Trophoblast cell (in vitro differentiated cells and primary cell): ENCODE measurements around the gene CMA1.
"Not testable (repeated sequence)": the region's sequence is repeated elsewhere in the genome, so short reads cannot be mapped to it uniquely, and the experiment has no call there.

Source experiments
- DNase-seq, 2 donors: peaks; one replicate each; pipeline ENCODE4 v3.0.0-alpha.2; 2016
- H2AFZ ChIP-seq: 2 replicates; pipeline ENCODE4 v1.6.1; 2013; ENCODE audit warnings: low read length, moderate library complexity, mild to moderate bottlenecking; ENCODE audit not compliant: insufficient read depth, poor library complexity
- H2AK5ac ChIP-seq: 2 replicates; pipeline ENCODE4 v1.6.1; 2013; ENCODE audit warnings: mild to moderate bottlenecking, low read length
- H2BK120ac ChIP-seq: 2 replicates; pipeline ENCODE4 v1.6.1; 2013; ENCODE audit warnings: low read length, mild to moderate bottlenecking, moderate library complexity; ENCODE audit not compliant: insufficient read depth, poor library complexity
- H2BK12ac ChIP-seq: 2 replicates; pipeline ENCODE4 v1.6.1; 2013; ENCODE audit warnings: mild to moderate bottlenecking, low read length, moderate library complexity
- H2BK5ac ChIP-seq: 2 replicates; pipeline ENCODE4 v1.6.1; 2013; ENCODE audit warnings: low read length, low read depth, moderate library complexity, mild to moderate bottlenecking; ENCODE audit not compliant: poor library complexity
- H3K14ac ChIP-seq: 2 replicates; pipeline ENCODE4 v1.6.1; 2013; ENCODE audit warnings: mild to moderate bottlenecking, low read length
- H3K18ac ChIP-seq: 2 replicates; pipeline ENCODE4 v1.6.1; 2013; ENCODE audit warnings: mild to moderate bottlenecking, low read length
- H3K23ac ChIP-seq: 2 replicates; pipeline ENCODE4 v1.6.1; 2013; ENCODE audit warnings: low read length
- H3K27ac ChIP-seq: 2 replicates; pipeline ENCODE4 v1.5.1; 2013; ENCODE audit warnings: low read depth, mild to moderate bottlenecking, inconsistent platforms, low read length, moderate library complexity
- H3K27me3 ChIP-seq: 2 replicates; pipeline ENCODE4 v1.6.1; 2013; ENCODE audit warnings: inconsistent platforms, mild to moderate bottlenecking, low read length, moderate library complexity; ENCODE audit not compliant: insufficient read depth
- H3K36me3 ChIP-seq, 2 experiments: 1 replicate in 1 of 2; 2 replicates in 1 of 2; pipeline ENCODE4 v1.6.1; 2013; ENCODE audit warnings: low read length in 2 of 2, mild to moderate bottlenecking in 2 of 2, moderate library complexity in 1 of 2; ENCODE audit not compliant: insufficient read depth in 2 of 2, control insufficient read depth in 1 of 2
- H3K4ac ChIP-seq: 2 replicates; pipeline ENCODE4 v1.6.1; 2013; ENCODE audit warnings: low read depth, mild to moderate bottlenecking, low read length, moderate library complexity
- H3K4me1 ChIP-seq, 2 experiments: 1 replicate in 1 of 2; 2 replicates in 1 of 2; pipeline ENCODE4 v1.6.1; 2013; ENCODE audit warnings: low read length in 2 of 2, mild to moderate bottlenecking in 2 of 2, moderate library complexity in 1 of 2; ENCODE audit not compliant: insufficient read depth in 2 of 2, control insufficient read depth in 1 of 2
- H3K4me2 ChIP-seq: 2 replicates; pipeline ENCODE4 v1.6.1; 2013; ENCODE audit warnings: inconsistent platforms, mild to moderate bottlenecking, low read length, moderate library complexity
- H3K4me3 ChIP-seq: 2 replicates; pipeline ENCODE4 v1.5.1; 2013; ENCODE audit warnings: mild to moderate bottlenecking, low read depth, low read length, inconsistent platforms
- H3K79me1 ChIP-seq: one replicate; pipeline ENCODE4 v1.6.1; 2013; ENCODE audit warnings: low read length
- H3K79me2 ChIP-seq: 2 replicates; pipeline ENCODE4 v1.6.1; 2013; ENCODE audit warnings: low read length, mild to moderate bottlenecking; ENCODE audit not compliant: control insufficient read depth, insufficient read depth, poor library complexity
- H3K9ac ChIP-seq: 2 replicates; pipeline ENCODE4 v1.6.1; 2013; ENCODE audit warnings: mild to moderate bottlenecking, low read length
- H3K9me3 ChIP-seq: 2 replicates; pipeline ENCODE4 v1.6.1; 2013; ENCODE audit warnings: low read depth, mild to moderate bottlenecking, control low read depth, inconsistent platforms, low read length; ENCODE audit not compliant: insufficient read depth
- H4K12ac ChIP-seq: 2 replicates; pipeline ENCODE4 v1.6.1; 2013; ENCODE audit warnings: low read depth, mild to moderate bottlenecking, low read length, moderate library complexity
- H4K8ac ChIP-seq: 2 replicates; pipeline ENCODE4 v1.6.1; 2013; ENCODE audit warnings: low read depth, mild to moderate bottlenecking, low read length, moderate library complexity
- H4K91ac ChIP-seq: one replicate; pipeline ENCODE4 v1.6.1; 2013; ENCODE audit warnings: low read depth, mild to moderate bottlenecking, low read length, moderate library complexity
- WGBS: extraction: QIAGEN DNeasy Blood & Tissue Kit; methylation state at CpG from one replicate; pipeline ENCODE4 v1.1.7; 2013; ENCODE audit warnings: missing lambda C conversion rate; ENCODE audit not compliant: insufficient read length, insufficient coverage; ENCODE audit errors: extremely low coverage; 5-methylcytosine and 5-hydroxymethylcytosine counted together

Gene CMA1

DNA sequence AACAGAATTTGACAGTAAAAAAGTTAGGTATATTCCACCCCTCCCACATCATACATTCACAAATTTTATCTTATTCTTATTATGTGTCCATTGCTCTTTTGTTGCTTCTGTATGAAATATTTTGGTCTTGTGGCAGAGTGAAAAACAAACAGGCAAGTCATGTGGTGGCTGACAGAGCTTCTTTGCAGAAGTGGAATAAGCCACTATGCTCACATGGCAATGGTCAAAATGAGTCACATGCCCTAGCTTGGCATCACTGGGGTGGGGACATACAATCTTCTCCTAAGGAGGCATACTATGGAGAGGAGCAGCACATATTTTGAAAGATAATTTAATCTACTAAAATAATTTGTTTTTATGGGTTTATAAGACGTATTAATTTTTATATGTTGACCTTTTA is 27.7 kb upstream of the CMA1 start:
- Histone ChIP-seq H3K27me3 (no peaks in the 10 kb centered on the region), H2BK5ac (no peak overlapping the region), H3K18ac (no peak overlapping the region), H2BK120ac (no peak overlapping the region), H3K4me1 (no peaks in the 10 kb centered on the region), H2AFZ (no peak overlapping the region), H3K4me2 (no peak overlapping the region), H2AK5ac (no peak overlapping the region), H3K36me3 (no peaks in the 10 kb centered on the region), H3K14ac (no peak overlapping the region), H4K8ac (no peak overlapping the region), H3K9me3 (peaks cover 6% of the 10 kb centered on the region), H3K23ac (no peak overlapping the region), H3K79me1 (no peaks in the 10 kb centered on the region), H3K9ac (no peak overlapping the region), H4K91ac (no peak overlapping the region), H3K27ac (no peak overlapping the region), H3K4me3 (no peak overlapping the region), H2BK12ac (no peak overlapping the region), H3K4ac (no peak overlapping the region), H3K79me2 (no peaks in the 10 kb centered on the region), H4K12ac (no peak overlapping the region)
- no peak for DNase-seq
- no CpG with 5 or more reads among the region's 1 CpG for WGBS

DNA sequence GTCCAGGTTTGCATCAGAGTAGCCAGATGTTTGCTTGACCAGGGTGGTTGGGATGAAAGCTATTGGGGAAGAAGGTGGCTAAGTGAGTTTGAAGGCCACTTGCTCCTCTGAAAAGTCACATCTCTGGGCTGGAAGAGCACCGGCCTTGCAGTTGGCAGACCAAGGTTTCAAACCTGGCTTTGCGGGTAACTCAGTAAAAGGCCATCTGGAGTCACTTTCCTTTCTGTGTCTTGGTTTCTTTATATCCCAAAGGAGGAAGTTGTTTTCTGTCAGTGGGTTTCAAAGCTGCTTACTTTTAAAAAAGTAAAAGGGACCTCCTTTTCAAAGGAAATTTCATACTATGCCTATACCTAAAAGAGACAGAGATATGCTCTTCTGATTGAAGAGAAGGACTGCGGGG is 26.2 kb upstream of the CMA1 start:
- no CpG with 5 or more reads among the region's 3 CpGs for WGBS
- no peak overlapping the region for H2BK5ac ChIP-seq
- no peak overlapping the region for H4K91ac ChIP-seq
- H3K36me3 ChIP-seq = no peaks in the 10 kb centered on the region
- H2AK5ac ChIP-seq = no peak overlapping the region
- H3K4me2 ChIP-seq = no peak overlapping the region
- no peak overlapping the region for H4K8ac ChIP-seq
- no peaks in the 10 kb centered on the region for H3K79me2 ChIP-seq
- no peak overlapping the region for H2BK12ac ChIP-seq
- no peak overlapping the region for H3K23ac ChIP-seq
- H4K12ac ChIP-seq = no peak overlapping the region
- H3K27ac ChIP-seq = no peak overlapping the region
- peaks cover 6% of the 10 kb centered on the region for H3K9me3 ChIP-seq
- H3K4me1 ChIP-seq = no peaks in the 10 kb centered on the region
- no peak for DNase-seq
- no peaks in the 10 kb centered on the region for H3K79me1 ChIP-seq
- no peak overlapping the region for H2AFZ ChIP-seq
- H3K14ac ChIP-seq = no peak overlapping the region
- H3K27me3 ChIP-seq = no peaks in the 10 kb centered on the region
- no peak overlapping the region for H3K9ac ChIP-seq
- H3K4me3 ChIP-seq = no peak overlapping the region
- no peak overlapping the region for H2BK120ac ChIP-seq
- H3K4ac ChIP-seq = no peak overlapping the region
- no peak overlapping the region for H3K18ac ChIP-seq

DNA sequence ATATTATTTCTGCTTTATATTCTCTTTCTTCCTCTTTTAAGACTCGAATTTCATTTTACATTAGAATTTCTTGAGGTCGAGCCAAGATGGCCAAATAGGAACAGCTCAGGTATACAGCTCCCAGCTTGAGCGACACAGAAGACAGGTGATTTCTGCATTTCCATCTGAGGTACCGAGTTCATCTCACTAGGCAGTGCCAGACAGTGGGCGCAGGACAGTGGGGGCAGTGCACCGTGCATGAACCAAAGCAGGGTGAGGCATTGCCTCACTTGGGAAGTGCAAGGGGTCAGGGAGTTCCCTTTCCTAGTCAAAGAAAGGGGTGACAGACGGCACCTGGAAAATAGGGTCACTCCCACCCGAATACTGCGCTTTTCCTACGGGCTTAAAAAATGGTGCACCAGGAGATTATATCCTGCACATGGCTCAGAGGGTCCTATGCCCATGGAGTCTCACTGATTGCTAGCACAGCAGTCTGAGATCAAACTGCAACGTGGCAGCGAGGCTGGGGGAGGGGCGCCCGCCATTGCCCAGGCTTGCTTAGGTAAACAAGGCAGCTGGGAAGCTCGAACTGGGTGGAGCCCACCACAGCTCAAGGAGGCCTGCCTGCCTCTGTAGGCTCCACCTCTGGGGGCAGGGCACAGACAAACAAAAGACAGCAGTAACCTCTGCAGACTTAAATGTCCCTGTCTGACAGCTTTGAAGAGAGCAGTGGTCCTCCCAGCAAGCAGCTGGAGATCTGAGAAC is 18.0 kb upstream of the CMA1 start:
- not testable (repeated sequence) for H3K4me1 ChIP-seq, H3K36me3 ChIP-seq, H2BK120ac ChIP-seq, H3K79me2 ChIP-seq, H3K23ac ChIP-seq, H2BK12ac ChIP-seq, H3K79me1 ChIP-seq, H3K4me3 ChIP-seq, H2BK5ac ChIP-seq, H2AK5ac ChIP-seq, H4K91ac ChIP-seq, H3K9ac ChIP-seq, H3K27ac ChIP-seq, H4K12ac ChIP-seq, H3K14ac ChIP-seq, H3K4me2 ChIP-seq, H3K27me3 ChIP-seq, DNase-seq, H4K8ac ChIP-seq, H3K9me3 ChIP-seq, H3K4ac ChIP-seq, H3K18ac ChIP-seq, H2AFZ ChIP-seq
- WGBS = no CpG with 5 or more reads among the region's 15 CpGs

DNA sequence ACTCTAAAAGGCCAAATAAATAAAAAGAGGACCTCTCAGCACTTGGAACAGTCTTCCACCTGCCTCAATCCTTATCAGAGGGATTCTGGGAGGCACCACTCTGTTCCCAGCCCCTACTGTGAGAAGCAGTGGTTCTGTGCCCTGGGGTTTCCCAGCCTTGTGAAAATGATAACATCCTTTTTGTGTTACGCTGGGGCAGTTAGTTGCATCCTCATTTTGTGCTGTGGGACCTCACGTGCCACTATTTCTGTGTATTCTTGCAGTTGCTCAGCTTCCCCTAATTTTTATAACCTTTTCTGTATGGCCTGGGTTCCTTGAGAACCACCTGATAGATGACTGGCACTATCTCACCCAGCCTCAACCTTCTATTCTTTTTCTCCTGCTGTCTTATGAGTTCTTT is 10.8 kb upstream of the CMA1 start:
- Histone ChIP-seq H2AFZ (no peak overlapping the region), H3K14ac (no peak overlapping the region)
- WGBS = no CpG with 5 or more reads among the region's 2 CpGs

More for the DNA sequence above, 10.8 kb upstream of the CMA1 start:
- Histone ChIP-seq H3K4me1 (no peaks in the 10 kb centered on the region), H3K79me1 (no peaks in the 10 kb centered on the region), H3K36me3 (no peaks in the 10 kb centered on the region), H3K18ac (no peak overlapping the region), H4K8ac (no peak overlapping the region), H3K4me2 (no peak overlapping the region), H4K91ac (no peak overlapping the region), H2AK5ac (no peak overlapping the region), H3K4ac (no peak overlapping the region), H2BK12ac (no peak overlapping the region), H3K9me3 (peaks cover 4% of the 10 kb centered on the region), H2BK5ac (no peak overlapping the region), H3K79me2 (no peaks in the 10 kb centered on the region), H3K27me3 (no peaks in the 10 kb centered on the region), H3K4me3 (no peak overlapping the region), H3K9ac (no peak overlapping the region), H2BK120ac (no peak overlapping the region), H3K23ac (no peak overlapping the region), H3K27ac (no peak overlapping the region), H4K12ac (no peak overlapping the region)
- DNase-seq = no peak
